Osteoblast (primary cell): ENCODE results near the gene KIF14. TPM values are rescaled to one million over a fixed set of nuclear protein-coding genes. Genes with fewer than 3 reads are reported as not detected.

ENCODE experiments used
- DNase-seq: peaks from one replicate; pipeline ENCODE4 v3.0.0; 2011; ENCODE audit warnings: low spot score, mixed read lengths; ENCODE audit not compliant: insufficient read length; ENCODE audit errors: missing footprints
- H2AFZ ChIP-seq: 2 replicates; pipeline ENCODE4 v1.6.0; 2011; ENCODE audit warnings: mild to moderate bottlenecking, low read length
- H3K27ac ChIP-seq: 2 replicates; pipeline ENCODE4 v1.5.1; 2011; ENCODE audit warnings: mild to moderate bottlenecking, low read depth, low read length, moderate library complexity
- H3K27me3 ChIP-seq: 2 replicates; pipeline ENCODE4 v1.6.0; 2012; ENCODE audit warnings: mild to moderate bottlenecking, control low read depth, inconsistent platforms, low read length, moderate library complexity; ENCODE audit not compliant: insufficient read depth
- H3K36me3 ChIP-seq: 2 replicates; pipeline ENCODE4 v1.5.1; 2011; ENCODE audit warnings: mild to moderate bottlenecking, low read length, control low read depth, moderate library complexity; ENCODE audit not compliant: insufficient read depth
- H3K4me1 ChIP-seq: 2 replicates; pipeline ENCODE4 v1.5.1; 2011; ENCODE audit warnings: mild to moderate bottlenecking, low read length, control low read depth, moderate library complexity; ENCODE audit not compliant: insufficient read depth
- H3K4me2 ChIP-seq: 2 replicates; pipeline ENCODE4 v1.6.0; 2011; ENCODE audit warnings: mild to moderate bottlenecking, low read length; ENCODE audit not compliant: insufficient read depth
- H3K4me3 ChIP-seq: fragments of 200-600 bp; sonication (generic); 3 replicates; pipeline ENCODE4 v1.5.1; 2012; ENCODE audit warnings: mild to moderate bottlenecking, low read length, inconsistent platforms; ENCODE audit not compliant: insufficient read depth
- H3K79me2 ChIP-seq: 2 replicates; pipeline ENCODE4 v1.6.0; 2012; ENCODE audit warnings: mild to moderate bottlenecking, low read length, control low read depth, inconsistent platforms; ENCODE audit not compliant: insufficient read depth
- H3K9me3 ChIP-seq: 2 replicates; pipeline ENCODE4 v1.5.1; 2011; ENCODE audit warnings: low read depth, low read length, control low read depth
- H4K20me1 ChIP-seq: 2 replicates; pipeline ENCODE4 v1.6.0; 2012; ENCODE audit warnings: mild to moderate bottlenecking, low read length, control low read depth; ENCODE audit not compliant: insufficient read depth
- total RNA-seq: library from RNA; depleted of rRNA; stranded (reverse); fragments of >200 nt; gene quantifications from 2 replicates; pipeline ENCODE4 v1.2.3, GENCODE V29; 2012
- TF ChIP-seq, protein P1 (sequence below): IDR thresholded peaks from 2 replicates; pipeline ENCODE4 v1.5.1; 2011; ENCODE audit warnings: mild to moderate bottlenecking, low read depth, low read length, moderate library complexity; ENCODE audit errors: extremely low read depth

The KIF14 gene, protein sequence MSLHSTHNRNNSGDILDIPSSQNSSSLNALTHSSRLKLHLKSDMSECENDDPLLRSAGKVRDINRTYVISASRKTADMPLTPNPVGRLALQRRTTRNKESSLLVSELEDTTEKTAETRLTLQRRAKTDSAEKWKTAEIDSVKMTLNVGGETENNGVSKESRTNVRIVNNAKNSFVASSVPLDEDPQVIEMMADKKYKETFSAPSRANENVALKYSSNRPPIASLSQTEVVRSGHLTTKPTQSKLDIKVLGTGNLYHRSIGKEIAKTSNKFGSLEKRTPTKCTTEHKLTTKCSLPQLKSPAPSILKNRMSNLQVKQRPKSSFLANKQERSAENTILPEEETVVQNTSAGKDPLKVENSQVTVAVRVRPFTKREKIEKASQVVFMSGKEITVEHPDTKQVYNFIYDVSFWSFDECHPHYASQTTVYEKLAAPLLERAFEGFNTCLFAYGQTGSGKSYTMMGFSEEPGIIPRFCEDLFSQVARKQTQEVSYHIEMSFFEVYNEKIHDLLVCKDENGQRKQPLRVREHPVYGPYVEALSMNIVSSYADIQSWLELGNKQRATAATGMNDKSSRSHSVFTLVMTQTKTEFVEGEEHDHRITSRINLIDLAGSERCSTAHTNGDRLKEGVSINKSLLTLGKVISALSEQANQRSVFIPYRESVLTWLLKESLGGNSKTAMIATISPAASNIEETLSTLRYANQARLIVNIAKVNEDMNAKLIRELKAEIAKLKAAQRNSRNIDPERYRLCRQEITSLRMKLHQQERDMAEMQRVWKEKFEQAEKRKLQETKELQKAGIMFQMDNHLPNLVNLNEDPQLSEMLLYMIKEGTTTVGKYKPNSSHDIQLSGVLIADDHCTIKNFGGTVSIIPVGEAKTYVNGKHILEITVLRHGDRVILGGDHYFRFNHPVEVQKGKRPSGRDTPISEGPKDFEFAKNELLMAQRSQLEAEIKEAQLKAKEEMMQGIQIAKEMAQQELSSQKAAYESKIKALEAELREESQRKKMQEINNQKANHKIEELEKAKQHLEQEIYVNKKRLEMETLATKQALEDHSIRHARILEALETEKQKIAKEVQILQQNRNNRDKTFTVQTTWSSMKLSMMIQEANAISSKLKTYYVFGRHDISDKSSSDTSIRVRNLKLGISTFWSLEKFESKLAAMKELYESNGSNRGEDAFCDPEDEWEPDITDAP (N-terminal part only)
- total RNA-seq: 1.8 and 2.1 TPM in 2 replicates

DNA sequence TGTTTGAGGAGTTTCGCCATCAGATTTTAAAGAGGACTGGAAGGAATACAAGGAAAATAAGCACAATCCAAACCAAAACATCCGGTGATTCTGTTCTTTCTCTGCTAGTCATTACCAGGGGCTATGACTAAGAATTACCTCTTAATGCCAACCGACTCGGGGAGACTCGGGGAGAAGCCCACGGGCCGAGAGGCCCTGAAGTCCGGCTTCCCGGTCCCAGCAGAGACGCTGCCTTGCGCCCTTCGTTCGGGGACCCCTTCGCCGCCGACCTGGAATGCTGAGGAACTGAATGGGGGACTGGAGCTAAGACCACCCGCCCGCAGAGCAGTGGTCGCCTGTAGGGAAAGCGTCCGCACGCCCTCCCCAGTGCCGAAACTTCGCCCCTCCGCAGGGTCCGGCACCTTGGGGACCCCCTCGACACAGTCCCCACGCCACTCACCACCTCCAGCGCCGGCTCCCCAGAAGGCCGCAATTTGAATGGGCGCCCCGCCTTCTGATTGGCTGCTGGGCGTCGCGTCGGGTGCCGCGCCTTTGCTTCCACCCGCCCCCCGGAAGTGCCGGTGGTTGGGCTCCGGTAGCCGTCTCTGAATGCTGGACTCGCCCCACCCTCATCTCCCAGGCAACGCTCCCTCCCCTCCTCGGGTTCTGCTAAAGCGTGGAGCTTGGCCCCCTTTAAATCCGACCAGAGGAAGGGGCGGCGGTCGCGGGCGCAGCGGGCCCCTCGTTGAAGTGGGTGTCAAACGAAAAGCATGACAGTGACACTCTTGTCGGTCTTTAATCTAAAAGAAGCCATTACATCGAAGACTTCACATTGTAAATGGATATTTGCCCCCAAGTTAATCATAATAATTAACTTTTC is at the start of gene KIF14:
KIF14 (minus strand) TSS at position 479 of the 859 bp plus-strand sequence. CDS start 2,028 bp downstream, outside the sequence.
- no peaks in the 10 kb centered on the region for H4K20me1 ChIP-seq
- peak within 1 kb of the TSS; percentile 71 for H3K27ac ChIP-seq
- peak within 1 kb of the TSS; percentile 97 for H2AFZ ChIP-seq
- DNase-seq: peak; percentile 96
- no peaks in the 10 kb centered on the region for H3K9me3 ChIP-seq
- peaks cover 15% of the 10 kb centered on the region for H3K79me2 ChIP-seq
- H3K4me3 ChIP-seq: peak within 1 kb of the TSS; percentile 88
- peak within 1 kb of the TSS; percentile 97 for H3K4me2 ChIP-seq
- peaks cover 7% of the 10 kb centered on the region for H3K4me1 ChIP-seq
- TF ChIP-seq, protein P1, sequence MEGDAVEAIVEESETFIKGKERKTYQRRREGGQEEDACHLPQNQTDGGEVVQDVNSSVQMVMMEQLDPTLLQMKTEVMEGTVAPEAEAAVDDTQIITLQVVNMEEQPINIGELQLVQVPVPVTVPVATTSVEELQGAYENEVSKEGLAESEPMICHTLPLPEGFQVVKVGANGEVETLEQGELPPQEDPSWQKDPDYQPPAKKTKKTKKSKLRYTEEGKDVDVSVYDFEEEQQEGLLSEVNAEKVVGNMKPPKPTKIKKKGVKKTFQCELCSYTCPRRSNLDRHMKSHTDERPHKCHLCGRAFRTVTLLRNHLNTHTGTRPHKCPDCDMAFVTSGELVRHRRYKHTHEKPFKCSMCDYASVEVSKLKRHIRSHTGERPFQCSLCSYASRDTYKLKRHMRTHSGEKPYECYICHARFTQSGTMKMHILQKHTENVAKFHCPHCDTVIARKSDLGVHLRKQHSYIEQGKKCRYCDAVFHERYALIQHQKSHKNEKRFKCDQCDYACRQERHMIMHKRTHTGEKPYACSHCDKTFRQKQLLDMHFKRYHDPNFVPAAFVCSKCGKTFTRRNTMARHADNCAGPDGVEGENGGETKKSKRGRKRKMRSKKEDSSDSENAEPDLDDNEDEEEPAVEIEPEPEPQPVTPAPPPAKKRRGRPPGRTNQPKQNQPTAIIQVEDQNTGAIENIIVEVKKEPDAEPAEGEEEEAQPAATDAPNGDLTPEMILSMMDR: no peak
- H3K36me3 ChIP-seq: peaks cover 5% of the 10 kb centered on the region
- H3K27me3 ChIP-seq: no peaks in the 10 kb centered on the region

GRCh38 chr1:200669314-200670241 is 49.0 kb upstream of the KIF14 start, which contains the start of gene DDX59:
DDX59 (minus strand) TSS chr1:200669907; CDS start chr1:200666740, 3,167 bp downstream.
- H3K27ac ChIP-seq: peak within 1 kb of the TSS; percentile 99
- no peaks in the 10 kb centered on the region for H3K36me3 ChIP-seq
- H4K20me1 ChIP-seq: no peaks in the 10 kb centered on the region
- H3K4me1 ChIP-seq: peaks cover 17% of the 10 kb centered on the region
- H3K27me3 ChIP-seq: no peaks in the 10 kb centered on the region
- H3K79me2 ChIP-seq: peaks cover 14% of the 10 kb centered on the region
- peak within 1 kb of the TSS; percentile 88 for H2AFZ ChIP-seq
- peak within 1 kb of the TSS; percentile 95 for H3K4me2 ChIP-seq
- DNase-seq: peak; percentile 99
- TF ChIP-seq, protein P1: no peak
- no peaks in the 10 kb centered on the region for H3K9me3 ChIP-seq
- peak within 1 kb of the TSS; percentile 95 for H3K4me3 ChIP-seq

DNA sequence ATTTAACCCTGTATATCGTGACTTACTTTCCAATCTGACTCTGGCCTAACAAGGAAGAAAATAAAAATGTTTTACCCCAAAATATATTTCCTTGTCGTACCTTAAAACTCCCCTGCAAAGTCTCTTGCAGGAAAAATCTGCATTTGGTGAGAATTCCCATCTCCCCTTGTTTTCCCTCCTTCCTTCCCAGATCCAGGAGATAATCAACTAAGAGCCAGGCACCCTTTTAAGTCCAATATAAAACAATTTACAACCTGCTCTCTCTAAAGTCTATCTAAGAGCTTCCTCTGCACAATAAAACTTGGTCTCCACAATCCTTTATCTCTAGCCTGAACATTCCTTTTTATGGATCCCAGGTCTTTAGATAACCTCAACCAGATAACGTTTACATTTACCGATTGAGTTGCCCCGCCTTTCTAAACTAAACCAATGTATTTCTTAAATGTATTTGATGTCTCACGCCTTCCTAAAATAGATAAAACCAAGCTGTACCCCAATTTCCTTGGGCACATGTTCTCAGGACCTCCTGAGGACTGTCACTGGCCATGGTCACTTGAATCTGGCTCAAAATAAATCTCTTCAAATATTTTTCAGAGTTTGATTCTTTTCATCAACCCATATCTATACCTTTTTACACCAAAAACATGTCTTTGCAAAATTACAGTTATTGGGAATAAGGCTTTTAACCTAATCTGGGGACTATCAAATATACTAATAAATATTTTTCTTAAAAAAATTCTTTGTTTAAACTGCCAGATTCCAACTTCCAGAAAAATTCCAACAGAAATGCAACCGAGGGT is 48.2 kb upstream of the KIF14 start:
- Histone ChIP-seq H4K20me1 (no peaks in the 10 kb centered on the region), H3K9me3 (no peaks in the 10 kb centered on the region), H3K4me1 (peaks cover 17% of the 10 kb centered on the region), H3K79me2 (peaks cover 14% of the 10 kb centered on the region), H3K27me3 (no peaks in the 10 kb centered on the region), H2AFZ (peak overlapping the region; percentile 69), H3K27ac (peak overlapping the region; percentile 99), H3K36me3 (no peaks in the 10 kb centered on the region), H3K4me3 (peak overlapping the region; percentile 95), H3K4me2 (peak overlapping the region; percentile 95)
- TF ChIP-seq, protein P1: no peak
- DNase-seq: no peak
